GM12874 (cell line): ENCODE data around the gene POLR1H.

Source experiments
- TF ChIP-seq, protein P1 (sequence below): IDR thresholded peaks from 2 replicates; pipeline ENCODE4 v1.5.1; 2011; ENCODE audit warnings: low read depth, mild to moderate bottlenecking, control low read depth, low read length, moderate library complexity; ENCODE audit not compliant: insufficient read depth

The POLR1H gene

DNA sequence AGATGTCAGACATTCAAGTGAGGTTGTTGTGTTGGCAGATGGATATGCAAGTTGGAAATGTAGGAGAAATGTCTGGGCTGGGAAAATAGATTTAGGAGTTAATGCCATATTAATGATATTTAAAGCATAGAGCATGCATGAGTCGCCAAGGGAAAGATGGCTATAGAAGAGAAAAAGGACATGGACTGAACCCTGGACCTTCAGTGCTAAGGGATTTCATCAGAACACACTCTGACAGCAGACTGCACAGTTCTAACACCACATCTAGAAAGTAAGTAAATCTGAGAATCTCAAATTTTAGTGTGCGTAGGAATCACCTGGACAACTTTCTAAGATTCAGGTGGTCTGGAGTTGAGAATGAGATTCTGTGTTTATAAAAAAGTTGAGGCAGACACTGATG lies 17.3 kb upstream of the POLR1H start:
- TF ChIP-seq, protein P1, sequence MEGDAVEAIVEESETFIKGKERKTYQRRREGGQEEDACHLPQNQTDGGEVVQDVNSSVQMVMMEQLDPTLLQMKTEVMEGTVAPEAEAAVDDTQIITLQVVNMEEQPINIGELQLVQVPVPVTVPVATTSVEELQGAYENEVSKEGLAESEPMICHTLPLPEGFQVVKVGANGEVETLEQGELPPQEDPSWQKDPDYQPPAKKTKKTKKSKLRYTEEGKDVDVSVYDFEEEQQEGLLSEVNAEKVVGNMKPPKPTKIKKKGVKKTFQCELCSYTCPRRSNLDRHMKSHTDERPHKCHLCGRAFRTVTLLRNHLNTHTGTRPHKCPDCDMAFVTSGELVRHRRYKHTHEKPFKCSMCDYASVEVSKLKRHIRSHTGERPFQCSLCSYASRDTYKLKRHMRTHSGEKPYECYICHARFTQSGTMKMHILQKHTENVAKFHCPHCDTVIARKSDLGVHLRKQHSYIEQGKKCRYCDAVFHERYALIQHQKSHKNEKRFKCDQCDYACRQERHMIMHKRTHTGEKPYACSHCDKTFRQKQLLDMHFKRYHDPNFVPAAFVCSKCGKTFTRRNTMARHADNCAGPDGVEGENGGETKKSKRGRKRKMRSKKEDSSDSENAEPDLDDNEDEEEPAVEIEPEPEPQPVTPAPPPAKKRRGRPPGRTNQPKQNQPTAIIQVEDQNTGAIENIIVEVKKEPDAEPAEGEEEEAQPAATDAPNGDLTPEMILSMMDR, result no peak

DNA sequence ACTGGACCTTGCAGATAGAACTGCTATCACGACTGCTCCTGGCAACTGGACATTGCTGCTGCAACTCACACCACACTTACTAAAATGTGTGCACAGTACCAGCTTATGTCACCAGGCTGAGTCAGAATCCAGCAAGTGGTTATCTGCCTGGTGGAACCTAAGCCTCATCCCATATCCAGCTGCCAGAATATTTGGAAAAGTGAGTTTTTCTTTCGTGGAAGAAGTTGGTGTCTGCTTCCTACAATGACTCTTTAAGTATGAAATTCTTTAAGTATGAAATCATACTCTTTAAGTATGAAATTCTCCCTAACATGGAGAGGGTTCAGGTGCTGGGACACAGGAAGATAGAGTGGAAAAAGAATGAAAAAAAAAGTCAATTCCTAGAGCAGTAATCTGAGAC lies 16.4 kb upstream of the POLR1H start:
- TF ChIP-seq, protein P1, result no peak

DNA sequence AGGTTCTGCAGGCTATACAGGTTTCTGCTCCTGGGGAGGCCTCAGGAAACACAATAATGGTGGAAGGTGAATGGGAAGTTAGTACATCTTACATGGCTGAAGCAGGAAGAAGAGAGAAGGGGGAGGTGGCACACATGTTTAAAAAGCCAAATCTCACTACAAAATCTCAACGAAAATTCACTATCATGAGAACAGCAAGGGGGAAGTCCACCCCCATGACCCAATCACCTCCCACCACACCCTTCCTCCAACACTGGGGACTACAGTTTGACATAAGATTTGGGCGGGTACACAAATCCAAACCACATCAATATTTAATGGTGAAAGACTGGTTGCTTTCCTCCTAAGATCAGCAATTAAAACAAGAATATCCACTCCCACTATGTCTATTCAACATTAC lies 13.8 kb upstream of the POLR1H start:
- TF ChIP-seq, protein P1, result no peak

DNA sequence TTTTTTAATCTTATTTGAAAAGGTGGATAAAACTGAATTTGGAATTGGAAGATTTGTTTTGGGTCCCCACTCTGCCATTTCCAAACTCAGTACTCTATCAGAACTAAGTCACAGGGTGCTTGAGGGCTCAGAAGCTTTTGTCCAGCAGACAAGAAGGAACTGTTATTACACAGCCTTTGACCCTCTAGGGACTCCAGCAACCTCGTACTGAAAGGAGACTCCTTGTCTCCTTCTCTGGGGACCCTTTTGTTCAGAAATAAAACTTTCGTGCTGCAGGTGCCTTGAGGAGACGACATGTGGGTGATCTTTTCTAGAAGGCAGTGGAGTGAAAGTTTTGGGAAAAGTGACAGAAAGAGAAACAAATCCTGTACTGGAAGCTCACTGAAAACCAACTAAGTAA lies 7.4 kb upstream of the POLR1H start:
- TF ChIP-seq, protein P1, result no peak

DNA sequence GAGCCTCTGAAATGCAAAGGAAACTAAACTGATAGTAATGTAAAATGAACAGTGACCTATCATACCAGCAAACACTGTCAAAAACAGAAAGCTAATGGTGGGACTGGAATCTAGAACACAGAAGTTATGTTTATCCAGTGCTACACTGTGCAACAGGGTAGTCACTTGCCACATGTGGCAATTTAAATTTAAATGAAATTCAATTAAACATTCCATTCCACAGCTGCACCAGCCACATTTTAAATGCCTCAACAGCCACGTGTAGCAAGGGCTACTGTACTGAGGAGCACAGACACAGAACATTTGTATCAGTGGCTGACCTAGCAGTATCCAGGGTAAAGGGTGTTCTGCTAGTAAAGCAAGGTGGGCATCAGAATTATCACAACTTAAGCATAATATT lies 5.6 kb upstream of the POLR1H start:
- TF ChIP-seq, protein P1, result no peak

DNA sequence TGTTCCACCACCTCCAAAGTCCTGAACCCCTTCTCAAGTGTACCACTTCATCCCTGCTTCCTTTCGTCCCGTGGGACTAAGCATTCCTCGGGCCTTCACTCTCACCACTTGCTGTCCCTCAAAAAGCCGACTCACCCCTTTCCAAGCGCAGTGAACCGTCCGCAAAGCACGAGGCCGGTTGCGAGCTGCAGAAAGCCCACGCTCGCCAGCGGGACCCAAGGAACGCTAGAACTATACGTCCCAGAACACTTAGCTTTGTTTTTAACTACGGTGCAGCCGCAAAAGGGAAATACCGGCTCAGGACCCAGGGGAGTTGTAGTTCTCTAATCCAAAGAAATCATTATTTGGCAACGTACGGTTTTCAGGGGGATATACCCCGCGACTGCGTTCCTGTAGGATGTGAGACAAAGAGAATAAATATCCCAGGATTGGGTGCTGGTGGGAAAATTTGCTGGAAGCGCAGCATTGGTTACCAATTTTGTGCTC lies 416 bp upstream of the POLR1H start:
- TF ChIP-seq, protein P1, result no peak

DNA sequence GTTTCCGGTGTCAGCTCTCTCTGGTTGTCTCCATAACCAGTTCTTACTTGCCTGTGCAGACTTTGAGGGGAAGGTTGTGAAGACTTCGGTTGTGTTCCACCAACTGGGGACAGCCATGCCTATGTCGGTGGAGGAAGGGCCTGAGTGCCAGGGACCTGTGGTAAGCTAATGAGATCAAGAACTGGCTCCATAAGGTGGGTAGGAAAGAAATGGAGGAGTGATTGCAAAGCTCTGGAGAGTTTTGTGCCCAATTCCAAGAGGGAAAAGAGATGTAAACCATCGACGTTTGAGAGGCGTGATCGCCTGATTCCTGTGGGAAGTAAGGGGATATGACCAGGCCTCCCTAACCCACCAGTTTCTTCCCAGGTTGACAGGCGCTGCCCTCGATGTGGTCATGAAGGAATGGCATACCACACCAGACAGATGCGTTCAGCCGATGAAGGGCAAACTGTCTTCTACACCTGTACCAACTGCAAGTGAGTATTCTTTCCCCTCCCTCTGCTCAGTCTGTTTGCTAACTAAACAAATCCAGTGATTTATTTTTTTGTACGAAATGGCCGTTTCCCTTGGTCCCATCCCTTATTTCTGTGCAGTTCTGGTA lies 893 bp downstream of the POLR1H start:
- TF ChIP-seq, protein P1, result no peak
